GM12878 (cell line): Measurements from ENCODE around the gene FTL. TPM values are rescaled to one million over a fixed set of nuclear protein-coding genes. Genes with fewer than 3 reads are reported as not detected.

ENCODE experiments used
- ATF7 ChIP-seq: fragments of 450-650 bp; IDR thresholded peaks from 2 replicates; pipeline ENCODE4 v1.6.1; 2016; ENCODE audit warnings: low read depth, mild to moderate bottlenecking
- CREM ChIP-seq: IDR thresholded peaks from 2 replicates; pipeline ENCODE4 v1.6.1; 2014; ENCODE audit warnings: antibody characterized with exemption, low read depth
- ESRRA ChIP-seq: IDR thresholded peaks from 2 replicates; pipeline ENCODE4 v1.6.1; 2012; ENCODE audit warnings: mild to moderate bottlenecking, low read length, improper control_type of control experiment
- ETV6 ChIP-seq, 2 experiments: fragments of 450-650 bp in 1 of 2; IDR thresholded peaks in 1 of 2; conservative IDR thresholded peaks in 1 of 2; 2 replicates each; pipeline ENCODE4 v1.6.1; 2014; ENCODE audit warnings: antibody characterized with exemption in 1 of 2, borderline replicate concordance in 1 of 2, low read depth in 1 of 2, mild to moderate bottlenecking in 1 of 2, moderate library complexity in 1 of 2
- FOXM1 ChIP-seq: IDR thresholded peaks from 2 replicates; pipeline ENCODE4 v1.6.1; 2012; ENCODE audit warnings: low read depth, mild to moderate bottlenecking, inconsistent platforms, low read length, moderate library complexity
- GATAD2B ChIP-seq: fragments of 450-650 bp; conservative IDR thresholded peaks from 2 replicates; pipeline ENCODE4 v1.6.1; 2017; ENCODE audit warnings: low read depth, mild to moderate bottlenecking, moderate library complexity
- HDAC2 ChIP-seq: fragments of 200-600 bp; sonication (generic); IDR thresholded peaks from 2 replicates; pipeline ENCODE4 v1.6.1; 2017
- IKZF2 ChIP-seq, 2 experiments: fragments of 450-650 bp; IDR thresholded peaks; 2 replicates each; pipeline ENCODE4 v1.6.1; 2017; ENCODE audit warnings: mild to moderate bottlenecking in 2 of 2, moderate library complexity in 2 of 2
- IRF4 ChIP-seq: IDR thresholded peaks from 2 replicates; pipeline ENCODE4 v1.6.1; 2011; ENCODE audit warnings: low read depth, low read length
- KAT2A ChIP-seq: conservative IDR thresholded peaks from 2 replicates; pipeline ENCODE4 v1.6.1; 2011; ENCODE audit warnings: low read depth, low read length; ENCODE audit not compliant: control insufficient read depth
- KDM1A ChIP-seq: fragments of 200-600 bp; sonication (generic); IDR thresholded peaks from 2 replicates; pipeline ENCODE4 v1.6.1; 2016; ENCODE audit warnings: borderline replicate concordance
- LARP7 ChIP-seq: fragments of 450-650 bp; IDR thresholded peaks from 2 replicates; pipeline ENCODE4 v1.6.1; 2017; ENCODE audit warnings: mild to moderate bottlenecking
- MEF2A ChIP-seq: IDR thresholded peaks from 2 replicates; pipeline ENCODE4 v1.6.1; 2011; ENCODE audit warnings: low read depth, mild to moderate bottlenecking, low read length, moderate library complexity; ENCODE audit not compliant: insufficient read depth
- MYC ChIP-seq: IDR thresholded peaks from 2 replicates; pipeline ENCODE4 v1.6.1; 2011; ENCODE audit warnings: mild to moderate bottlenecking, low read length, moderate library complexity, inconsistent platforms; ENCODE audit not compliant: insufficient read depth, insufficient replicate concordance, insufficient read length, severe bottlenecking
- NFYA ChIP-seq: IDR thresholded peaks from 2 replicates; pipeline ENCODE4 v1.6.1; 2011; ENCODE audit warnings: low read depth, mild to moderate bottlenecking, low read length, improper control_type of control experiment, borderline replicate concordance
- RAD21 ChIP-seq: IDR thresholded peaks from 2 replicates; pipeline ENCODE4 v1.6.1; 2011; ENCODE audit warnings: mild to moderate bottlenecking, low read depth, low read length, moderate library complexity; ENCODE audit not compliant: insufficient read depth
- RAD51 ChIP-seq: fragments of 450-650 bp; IDR thresholded peaks from 2 replicates; pipeline ENCODE4 v1.6.1; 2016; ENCODE audit warnings: moderate library complexity, mild to moderate bottlenecking, inconsistent platforms
- SMAD5 ChIP-seq: IDR thresholded peaks from 2 replicates; pipeline ENCODE4 v1.6.1; 2016; ENCODE audit warnings: antibody characterized with exemption, low read depth
- SMC3 ChIP-seq: IDR thresholded peaks from 2 replicates; pipeline ENCODE4 v1.6.1; 2011; ENCODE audit warnings: low read length, improper control_type of control experiment, borderline replicate concordance
- STAT1 ChIP-seq: fragments of 450-650 bp; conservative IDR thresholded peaks from 2 replicates; pipeline ENCODE4 v1.6.1; 2014; ENCODE audit warnings: antibody characterized with exemption, mild to moderate bottlenecking
- STAT3 ChIP-seq: IDR thresholded peaks from 2 replicates; pipeline ENCODE4 v1.6.1; 2011; ENCODE audit warnings: low read depth, low read length, improper control_type of control experiment
- TARDBP ChIP-seq: IDR thresholded peaks from 2 replicates; pipeline ENCODE4 v1.6.1; 2016; ENCODE audit warnings: borderline replicate concordance
- TCF3 ChIP-seq: IDR thresholded peaks from 2 replicates; pipeline ENCODE4 v1.6.1; 2012; ENCODE audit warnings: low read depth, mild to moderate bottlenecking, low read length, borderline replicate concordance; ENCODE audit not compliant: insufficient read depth
- ZNF207 ChIP-seq: fragments of 450-650 bp; IDR thresholded peaks from 2 replicates; pipeline ENCODE4 v1.6.1; 2014; ENCODE audit warnings: antibody characterized with exemption, mild to moderate bottlenecking, borderline replicate concordance
- ZNF217 ChIP-seq: fragments of 450-650 bp; IDR thresholded peaks from 2 replicates; pipeline ENCODE4 v1.6.1; 2017; ENCODE audit warnings: antibody characterized with exemption, mild to moderate bottlenecking
- ZZZ3 ChIP-seq: IDR thresholded peaks from 2 replicates; pipeline ENCODE4 v1.6.1; 2011; ENCODE audit warnings: low read depth; ENCODE audit not compliant: control insufficient read depth, insufficient read length
- polyA plus RNA-seq, 11 experiments: library from polyadenylated mRNA; depleted of rRNA in 4 of 11; unstranded in 6 of 11; stranded (reverse) in 5 of 11; fragments of >200 nt; fragmentation: Nextera tagmentation in 4 of 11; fragmentation: Illumina TruSeq in 1 of 11; extraction: Ambion mirVana in 4 of 11; extraction: Trizol in 1 of 11; gene quantifications; 1 replicate in 1 of 11; 2 replicates in 10 of 11; pipeline versions ENCODE4 v1.2.1 to v1.2.3, GENCODE V29; 2011 to 2016; ENCODE audit warnings: inconsistent platforms in 2 of 11, missing spikeins in 2 of 11, low read depth in 1 of 11
- total RNA-seq, 4 experiments: library from RNA; depleted of rRNA in 3 of 4; stranded (reverse); fragments of >200 nt in 3 of 4; fragmentation: Illumina TruSeq in 1 of 4; extraction: Trizol in 1 of 4; gene quantifications; 2 replicates each; pipeline versions ENCODE4 v1.2.1 to v1.2.3, GENCODE V29; 2013 to 2021
- TF ChIP-seq, protein P1 (sequence below): IDR thresholded peaks from 2 replicates; pipeline ENCODE4 v1.6.1; 2012; ENCODE audit warnings: low read length, inconsistent platforms
- TF ChIP-seq, protein P2 (sequence below): IDR thresholded peaks from 2 replicates; pipeline ENCODE4 v1.6.1; 2012; ENCODE audit warnings: low read depth, low read length, improper control_type of control experiment
- TF ChIP-seq, protein P3 (sequence below): fragments of 450-650 bp; IDR thresholded peaks from 2 replicates; pipeline ENCODE4 v1.6.1; 2014; ENCODE audit warnings: mild to moderate bottlenecking

FTL gene
- total and polyA plus RNA-seq, 10 of the 15 experiments (the other 5 are each of a cell fraction or from before 2014, with no cell fraction given): 364 to 8,913 (median 1,595) TPM

DNA sequence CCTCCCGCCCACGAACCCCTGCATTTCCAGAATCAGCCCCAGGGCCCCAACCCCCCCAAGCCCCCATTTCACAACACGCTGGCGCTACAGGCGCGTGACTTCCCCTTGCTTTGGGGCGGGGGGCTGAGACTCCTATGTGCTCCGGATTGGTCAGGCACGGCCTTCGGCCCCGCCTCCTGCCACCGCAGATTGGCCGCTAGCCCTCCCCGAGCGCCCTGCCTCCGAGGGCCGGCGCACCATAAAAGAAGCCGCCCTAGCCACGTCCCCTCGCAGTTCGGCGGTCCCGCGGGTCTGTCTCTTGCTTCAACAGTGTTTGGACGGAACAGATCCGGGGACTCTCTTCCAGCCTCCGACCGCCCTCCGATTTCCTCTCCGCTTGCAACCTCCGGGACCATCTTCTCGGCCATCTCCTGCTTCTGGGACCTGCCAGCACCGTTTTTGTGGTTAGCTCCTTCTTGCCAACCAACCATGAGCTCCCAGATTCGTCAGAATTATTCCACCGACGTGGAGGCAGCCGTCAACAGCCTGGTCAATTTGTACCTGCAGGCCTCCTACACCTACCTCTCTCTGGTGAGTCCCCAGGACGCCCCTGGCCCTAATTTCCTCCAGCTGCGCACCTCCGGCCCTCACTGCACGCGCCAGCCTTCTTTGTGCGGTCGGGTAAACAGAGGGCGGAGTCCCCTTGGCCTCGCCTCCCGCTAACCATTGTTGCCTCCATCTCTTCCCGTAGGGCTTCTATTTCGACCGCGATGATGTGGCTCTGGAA, at the start of gene FTL (continued):
- TF ChIP-seq, protein P1, sequence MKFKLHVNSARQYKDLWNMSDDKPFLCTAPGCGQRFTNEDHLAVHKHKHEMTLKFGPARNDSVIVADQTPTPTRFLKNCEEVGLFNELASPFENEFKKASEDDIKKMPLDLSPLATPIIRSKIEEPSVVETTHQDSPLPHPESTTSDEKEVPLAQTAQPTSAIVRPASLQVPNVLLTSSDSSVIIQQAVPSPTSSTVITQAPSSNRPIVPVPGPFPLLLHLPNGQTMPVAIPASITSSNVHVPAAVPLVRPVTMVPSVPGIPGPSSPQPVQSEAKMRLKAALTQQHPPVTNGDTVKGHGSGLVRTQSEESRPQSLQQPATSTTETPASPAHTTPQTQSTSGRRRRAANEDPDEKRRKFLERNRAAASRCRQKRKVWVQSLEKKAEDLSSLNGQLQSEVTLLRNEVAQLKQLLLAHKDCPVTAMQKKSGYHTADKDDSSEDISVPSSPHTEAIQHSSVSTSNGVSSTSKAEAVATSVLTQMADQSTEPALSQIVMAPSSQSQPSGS: no peak
- TF ChIP-seq IRF4 (no peak), TARDBP (0 out of 2 replicates have a peak, but pooled peaks have one; percentile 10), CREM (no peak), RAD51 (no peak), STAT1 (no peak; the same call in 1 of the 2 replicates), SMC3 (no peak), HDAC2 (0 out of 2 replicates have a peak, but pooled peaks have one; percentile 57), ATF7 (peak; percentile 43; the same call in 1 of the 2 replicates), RAD21 (no peak), FOXM1 (no peak), ESRRA (no peak), NFYA (no peak; the same call in 1 of the 2 replicates), KAT2A (no peak), ZNF207 (peak; percentile 92; the same call in 1 of the 2 replicates), STAT3 (no peak), IKZF2 (IDR thresholded peaks at IDR 0.05) (peak; percentile 7 to 31; a peak in 1 of 4 replicates), MYC (no peak), ZNF217 (no peak), GATAD2B (no peak; the same call in 1 of the 2 replicates), ZZZ3 (no peak), MEF2A (no peak), ETV6 (conservative IDR thresholded peaks at IDR 0.05 in 1 of 2, IDR thresholded peaks at IDR 0.05 in 1 of 2; ENCODE audit: borderline replicate concordance in 1 of 2, low read depth in 1 of 2) (no peak), KDM1A (no peak), TCF3 (peak; percentile 90), SMAD5 (peak; percentile 99), LARP7 (peak; percentile 65)
- TF ChIP-seq, protein P2, sequence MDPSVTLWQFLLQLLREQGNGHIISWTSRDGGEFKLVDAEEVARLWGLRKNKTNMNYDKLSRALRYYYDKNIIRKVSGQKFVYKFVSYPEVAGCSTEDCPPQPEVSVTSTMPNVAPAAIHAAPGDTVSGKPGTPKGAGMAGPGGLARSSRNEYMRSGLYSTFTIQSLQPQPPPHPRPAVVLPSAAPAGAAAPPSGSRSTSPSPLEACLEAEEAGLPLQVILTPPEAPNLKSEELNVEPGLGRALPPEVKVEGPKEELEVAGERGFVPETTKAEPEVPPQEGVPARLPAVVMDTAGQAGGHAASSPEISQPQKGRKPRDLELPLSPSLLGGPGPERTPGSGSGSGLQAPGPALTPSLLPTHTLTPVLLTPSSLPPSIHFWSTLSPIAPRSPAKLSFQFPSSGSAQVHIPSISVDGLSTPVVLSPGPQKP: no peak
- TF ChIP-seq, protein P3, sequence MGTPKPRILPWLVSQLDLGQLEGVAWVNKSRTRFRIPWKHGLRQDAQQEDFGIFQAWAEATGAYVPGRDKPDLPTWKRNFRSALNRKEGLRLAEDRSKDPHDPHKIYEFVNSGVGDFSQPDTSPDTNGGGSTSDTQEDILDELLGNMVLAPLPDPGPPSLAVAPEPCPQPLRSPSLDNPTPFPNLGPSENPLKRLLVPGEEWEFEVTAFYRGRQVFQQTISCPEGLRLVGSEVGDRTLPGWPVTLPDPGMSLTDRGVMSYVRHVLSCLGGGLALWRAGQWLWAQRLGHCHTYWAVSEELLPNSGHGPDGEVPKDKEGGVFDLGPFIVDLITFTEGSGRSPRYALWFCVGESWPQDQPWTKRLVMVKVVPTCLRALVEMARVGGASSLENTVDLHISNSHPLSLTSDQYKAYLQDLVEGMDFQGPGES: peak; percentile 18; the same call in 1 of the 2 replicates
